GM23338 (cell line): ENCODE results near the gene DMAC2L.

Source experiments
- CREB1 ChIP-seq: fragments of 250-450 bp; sonication (Bioruptor Pico); IDR thresholded peaks from 2 replicates; pipeline ENCODE4 v1.5.0; 2020; ENCODE audit warnings: low read depth, mild to moderate bottlenecking, moderate library complexity
- EZH2 ChIP-seq: fragments of 200-600 bp; sonication (generic); IDR thresholded peaks from one replicate; pipeline ENCODE4 v1.8.0; 2017; ENCODE audit warnings: antibody characterized with exemption, mild to moderate bottlenecking, low read depth; ENCODE audit not compliant: unreplicated experiment
- EZH2phosphoT487 ChIP-seq: fragments of 200-600 bp; sonication (generic); IDR thresholded peaks from one replicate; pipeline ENCODE4 v1.8.1; 2018; ENCODE audit warnings: antibody characterized with exemption; ENCODE audit not compliant: unreplicated experiment
- JUNB ChIP-seq: IDR thresholded peaks from one replicate; pipeline ENCODE4 v1.6.1; 2016; ENCODE audit warnings: antibody characterized with exemption; ENCODE audit not compliant: unreplicated experiment
- NANOG ChIP-seq: IDR thresholded peaks from 2 replicates; pipeline ENCODE4 v1.6.1; 2016; ENCODE audit warnings: antibody characterized with exemption, borderline replicate concordance
- POLR2AphosphoS5 ChIP-seq: IDR thresholded peaks from 2 replicates; pipeline ENCODE4 v1.6.1; 2016; ENCODE audit warnings: antibody characterized with exemption, low read depth
- REST ChIP-seq: IDR thresholded peaks from one replicate; pipeline ENCODE4 v1.6.1; 2018; ENCODE audit warnings: antibody characterized with exemption; ENCODE audit not compliant: unreplicated experiment
- STAT1 ChIP-seq: IDR thresholded peaks from one replicate; pipeline ENCODE4 v1.6.1; 2016; ENCODE audit warnings: antibody characterized with exemption; ENCODE audit not compliant: unreplicated experiment
- ZNF114 ChIP-seq: fragments of 250-450 bp; sonication (Bioruptor Pico); IDR thresholded peaks from 2 replicates; pipeline ENCODE4 v1.5.0; 2020; ENCODE audit warnings: mild to moderate bottlenecking, moderate library complexity
- TF ChIP-seq, protein P1 (sequence below), 2 experiments: fragments of 200-600 bp in 1 of 2; sonication (generic) in 1 of 2; conservative IDR thresholded peaks; 2 replicates each; pipeline versions ENCODE4 v1.5.1 to v1.6.1; 2016 to 2017; ENCODE audit warnings: antibody characterized with exemption in 2 of 2, low read depth in 2 of 2, mild to moderate bottlenecking in 2 of 2, moderate library complexity in 1 of 2
- TF ChIP-seq, protein P2 (sequence below): IDR thresholded peaks from 2 replicates; pipeline ENCODE4 v1.6.1; 2016; ENCODE audit warnings: antibody characterized with exemption
- TF ChIP-seq, protein P3 (sequence below): fragments of 250-450 bp; sonication (Bioruptor Pico); IDR thresholded peaks from 2 replicates; pipeline ENCODE4 v1.5.0; 2020; ENCODE audit warnings: mild to moderate bottlenecking, moderate library complexity

DNA sequence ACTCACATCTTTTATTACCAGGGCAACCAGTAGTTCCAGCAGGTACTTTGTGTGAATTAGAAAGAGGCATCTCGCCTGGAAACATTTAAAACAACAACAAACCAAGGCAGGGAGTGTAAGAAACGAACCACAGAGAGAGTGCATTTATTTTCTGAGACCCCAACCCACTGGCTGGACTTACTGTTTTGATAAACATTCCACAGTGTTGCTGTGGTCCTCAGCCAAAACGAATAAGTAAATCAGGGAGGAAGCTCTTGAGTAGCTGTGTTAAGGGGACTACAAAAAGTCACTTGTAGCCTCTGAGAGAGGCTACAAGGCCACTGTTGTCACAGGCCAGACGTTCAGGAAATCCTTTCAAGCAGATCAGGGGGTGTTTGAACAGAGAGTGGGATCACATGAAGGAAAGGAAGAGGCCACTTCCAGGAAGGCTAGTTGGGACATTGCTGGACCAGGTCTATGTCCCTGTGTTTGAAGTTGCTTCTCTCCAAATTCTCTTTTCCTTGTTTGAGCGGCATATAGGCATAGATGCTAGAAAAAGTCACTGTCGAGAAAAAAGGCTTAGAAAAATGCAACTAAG, 33.8 kb downstream of the DMAC2L start:
- TF ChIP-seq REST: no peak
- TF ChIP-seq, protein P1, sequence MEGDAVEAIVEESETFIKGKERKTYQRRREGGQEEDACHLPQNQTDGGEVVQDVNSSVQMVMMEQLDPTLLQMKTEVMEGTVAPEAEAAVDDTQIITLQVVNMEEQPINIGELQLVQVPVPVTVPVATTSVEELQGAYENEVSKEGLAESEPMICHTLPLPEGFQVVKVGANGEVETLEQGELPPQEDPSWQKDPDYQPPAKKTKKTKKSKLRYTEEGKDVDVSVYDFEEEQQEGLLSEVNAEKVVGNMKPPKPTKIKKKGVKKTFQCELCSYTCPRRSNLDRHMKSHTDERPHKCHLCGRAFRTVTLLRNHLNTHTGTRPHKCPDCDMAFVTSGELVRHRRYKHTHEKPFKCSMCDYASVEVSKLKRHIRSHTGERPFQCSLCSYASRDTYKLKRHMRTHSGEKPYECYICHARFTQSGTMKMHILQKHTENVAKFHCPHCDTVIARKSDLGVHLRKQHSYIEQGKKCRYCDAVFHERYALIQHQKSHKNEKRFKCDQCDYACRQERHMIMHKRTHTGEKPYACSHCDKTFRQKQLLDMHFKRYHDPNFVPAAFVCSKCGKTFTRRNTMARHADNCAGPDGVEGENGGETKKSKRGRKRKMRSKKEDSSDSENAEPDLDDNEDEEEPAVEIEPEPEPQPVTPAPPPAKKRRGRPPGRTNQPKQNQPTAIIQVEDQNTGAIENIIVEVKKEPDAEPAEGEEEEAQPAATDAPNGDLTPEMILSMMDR (conservative IDR thresholded peaks at IDR 0.05; ENCODE audit: low read depth in 2 of 2): no peak
- TF ChIP-seq EZH2: no peak
- no peak for TF ChIP-seq POLR2AphosphoS5
- TF ChIP-seq EZH2phosphoT487: no peak
- no peak for TF ChIP-seq STAT1
- TF ChIP-seq CREB1 (CRISPR knock-in tag): no peak
- TF ChIP-seq, protein P2, sequence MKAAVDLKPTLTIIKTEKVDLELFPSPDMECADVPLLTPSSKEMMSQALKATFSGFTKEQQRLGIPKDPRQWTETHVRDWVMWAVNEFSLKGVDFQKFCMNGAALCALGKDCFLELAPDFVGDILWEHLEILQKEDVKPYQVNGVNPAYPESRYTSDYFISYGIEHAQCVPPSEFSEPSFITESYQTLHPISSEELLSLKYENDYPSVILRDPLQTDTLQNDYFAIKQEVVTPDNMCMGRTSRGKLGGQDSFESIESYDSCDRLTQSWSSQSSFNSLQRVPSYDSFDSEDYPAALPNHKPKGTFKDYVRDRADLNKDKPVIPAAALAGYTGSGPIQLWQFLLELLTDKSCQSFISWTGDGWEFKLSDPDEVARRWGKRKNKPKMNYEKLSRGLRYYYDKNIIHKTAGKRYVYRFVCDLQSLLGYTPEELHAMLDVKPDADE: no peak
- no peak for TF ChIP-seq NANOG
- TF ChIP-seq JUNB: no peak
- no peak for TF ChIP-seq ZNF114 (CRISPR knock-in tag)
- TF ChIP-seq, protein P3, sequence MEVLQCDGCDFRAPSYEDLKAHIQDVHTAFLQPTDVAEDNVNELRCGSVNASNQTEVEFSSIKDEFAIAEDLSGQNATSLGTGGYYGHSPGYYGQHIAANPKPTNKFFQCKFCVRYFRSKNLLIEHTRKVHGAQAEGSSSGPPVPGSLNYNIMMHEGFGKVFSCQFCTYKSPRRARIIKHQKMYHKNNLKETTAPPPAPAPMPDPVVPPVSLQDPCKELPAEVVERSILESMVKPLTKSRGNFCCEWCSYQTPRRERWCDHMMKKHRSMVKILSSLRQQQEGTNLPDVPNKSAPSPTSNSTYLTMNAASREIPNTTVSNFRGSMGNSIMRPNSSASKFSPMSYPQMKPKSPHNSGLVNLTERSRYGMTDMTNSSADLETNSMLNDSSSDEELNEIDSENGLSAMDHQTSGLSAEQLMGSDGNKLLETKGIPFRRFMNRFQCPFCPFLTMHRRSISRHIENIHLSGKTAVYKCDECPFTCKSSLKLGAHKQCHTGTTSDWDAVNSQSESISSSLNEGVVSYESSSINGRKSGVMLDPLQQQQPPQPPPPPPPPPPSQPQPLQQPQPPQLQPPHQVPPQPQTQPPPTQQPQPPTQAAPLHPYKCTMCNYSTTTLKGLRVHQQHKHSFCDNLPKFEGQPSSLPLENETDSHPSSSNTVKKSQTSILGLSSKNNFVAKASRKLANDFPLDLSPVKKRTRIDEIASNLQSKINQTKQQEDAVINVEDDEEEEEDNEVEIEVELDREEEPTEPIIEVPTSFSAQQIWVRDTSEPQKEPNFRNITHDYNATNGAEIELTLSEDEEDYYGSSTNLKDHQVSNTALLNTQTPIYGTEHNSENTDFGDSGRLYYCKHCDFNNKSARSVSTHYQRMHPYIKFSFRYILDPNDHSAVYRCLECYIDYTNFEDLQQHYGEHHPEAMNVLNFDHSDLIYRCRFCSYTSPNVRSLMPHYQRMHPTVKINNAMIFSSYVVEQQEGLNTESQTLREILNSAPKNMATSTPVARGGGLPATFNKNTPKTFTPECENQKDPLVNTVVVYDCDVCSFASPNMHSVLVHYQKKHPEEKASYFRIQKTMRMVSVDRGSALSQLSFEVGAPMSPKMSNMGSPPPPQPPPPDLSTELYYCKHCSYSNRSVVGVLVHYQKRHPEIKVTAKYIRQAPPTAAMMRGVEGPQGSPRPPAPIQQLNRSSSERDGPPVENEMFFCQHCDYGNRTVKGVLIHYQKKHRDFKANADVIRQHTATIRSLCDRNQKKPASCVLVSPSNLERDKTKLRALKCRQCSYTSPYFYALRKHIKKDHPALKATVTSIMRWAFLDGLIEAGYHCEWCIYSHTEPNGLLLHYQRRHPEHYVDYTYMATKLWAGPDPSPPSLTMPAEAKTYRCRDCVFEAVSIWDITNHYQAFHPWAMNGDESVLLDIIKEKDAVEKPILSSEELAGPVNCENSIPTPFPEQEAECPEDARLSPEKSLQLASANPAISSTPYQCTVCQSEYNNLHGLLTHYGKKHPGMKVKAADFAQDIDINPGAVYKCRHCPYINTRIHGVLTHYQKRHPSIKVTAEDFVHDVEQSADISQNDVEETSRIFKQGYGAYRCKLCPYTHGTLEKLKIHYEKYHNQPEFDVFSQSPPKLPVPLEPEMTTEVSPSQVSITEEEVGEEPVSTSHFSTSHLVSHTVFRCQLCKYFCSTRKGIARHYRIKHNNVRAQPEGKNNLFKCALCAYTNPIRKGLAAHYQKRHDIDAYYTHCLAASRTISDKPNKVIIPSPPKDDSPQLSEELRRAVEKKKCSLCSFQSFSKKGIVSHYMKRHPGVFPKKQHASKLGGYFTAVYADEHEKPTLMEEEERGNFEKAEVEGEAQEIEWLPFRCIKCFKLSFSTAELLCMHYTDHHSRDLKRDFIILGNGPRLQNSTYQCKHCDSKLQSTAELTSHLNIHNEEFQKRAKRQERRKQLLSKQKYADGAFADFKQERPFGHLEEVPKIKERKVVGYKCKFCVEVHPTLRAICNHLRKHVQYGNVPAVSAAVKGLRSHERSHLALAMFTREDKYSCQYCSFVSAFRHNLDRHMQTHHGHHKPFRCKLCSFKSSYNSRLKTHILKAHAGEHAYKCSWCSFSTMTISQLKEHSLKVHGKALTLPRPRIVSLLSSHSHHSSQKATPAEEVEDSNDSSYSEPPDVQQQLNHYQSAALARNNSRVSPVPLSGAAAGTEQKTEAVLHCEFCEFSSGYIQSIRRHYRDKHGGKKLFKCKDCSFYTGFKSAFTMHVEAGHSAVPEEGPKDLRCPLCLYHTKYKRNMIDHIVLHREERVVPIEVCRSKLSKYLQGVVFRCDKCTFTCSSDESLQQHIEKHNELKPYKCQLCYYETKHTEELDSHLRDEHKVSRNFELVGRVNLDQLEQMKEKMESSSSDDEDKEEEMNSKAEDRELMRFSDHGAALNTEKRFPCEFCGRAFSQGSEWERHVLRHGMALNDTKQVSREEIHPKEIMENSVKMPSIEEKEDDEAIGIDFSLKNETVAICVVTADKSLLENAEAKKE (CRISPR knock-in tag): no peak
